ENCODE measurements around the gene FYN.

DNA sequence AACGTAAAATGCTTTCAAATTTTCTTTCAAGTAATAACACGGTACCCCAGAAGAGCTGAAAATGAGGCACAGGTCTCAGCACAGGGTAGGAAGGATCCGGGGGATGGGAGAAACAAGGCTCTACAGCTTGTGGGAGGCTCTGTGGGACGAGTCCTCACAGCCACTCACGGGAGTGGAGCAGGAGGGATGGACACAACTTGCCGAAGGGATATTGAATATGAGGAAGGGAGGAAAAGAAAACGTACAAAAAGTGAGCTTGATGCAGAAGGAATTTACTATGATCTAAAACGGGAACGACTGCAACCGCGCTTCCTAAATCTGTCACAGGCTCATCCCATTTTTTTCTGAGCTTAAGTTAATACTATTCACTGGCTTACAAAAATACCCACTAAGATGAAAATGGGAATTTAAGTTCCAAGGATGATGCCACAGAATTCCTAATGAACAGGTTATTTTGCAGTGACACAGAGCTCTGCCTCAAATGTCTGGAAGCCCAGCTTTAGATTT, 72.9 kb downstream of the FYN start:
- TF ChIP-seq, protein P1, sequence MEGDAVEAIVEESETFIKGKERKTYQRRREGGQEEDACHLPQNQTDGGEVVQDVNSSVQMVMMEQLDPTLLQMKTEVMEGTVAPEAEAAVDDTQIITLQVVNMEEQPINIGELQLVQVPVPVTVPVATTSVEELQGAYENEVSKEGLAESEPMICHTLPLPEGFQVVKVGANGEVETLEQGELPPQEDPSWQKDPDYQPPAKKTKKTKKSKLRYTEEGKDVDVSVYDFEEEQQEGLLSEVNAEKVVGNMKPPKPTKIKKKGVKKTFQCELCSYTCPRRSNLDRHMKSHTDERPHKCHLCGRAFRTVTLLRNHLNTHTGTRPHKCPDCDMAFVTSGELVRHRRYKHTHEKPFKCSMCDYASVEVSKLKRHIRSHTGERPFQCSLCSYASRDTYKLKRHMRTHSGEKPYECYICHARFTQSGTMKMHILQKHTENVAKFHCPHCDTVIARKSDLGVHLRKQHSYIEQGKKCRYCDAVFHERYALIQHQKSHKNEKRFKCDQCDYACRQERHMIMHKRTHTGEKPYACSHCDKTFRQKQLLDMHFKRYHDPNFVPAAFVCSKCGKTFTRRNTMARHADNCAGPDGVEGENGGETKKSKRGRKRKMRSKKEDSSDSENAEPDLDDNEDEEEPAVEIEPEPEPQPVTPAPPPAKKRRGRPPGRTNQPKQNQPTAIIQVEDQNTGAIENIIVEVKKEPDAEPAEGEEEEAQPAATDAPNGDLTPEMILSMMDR (optimal IDR thresholded peaks at IDR 0.05 in 1 of 3, IDR thresholded peaks at IDR 0.05 in 1 of 3, conservative IDR thresholded peaks at IDR 0.05 in 1 of 3; ENCODE audit: extremely low read depth in 1 of 3, insufficient read depth in 2 of 3, low read length in 3 of 3), result no peak
- TF ChIP-seq EZH2 (IDR thresholded peaks at IDR 0.05; ENCODE audit: low read length), result no peak
